HG02973 (cell line): ENCODE data around the gene VPS51.
A peak's percentile ranks its signal among the peaks of the same experiment; 100 is the strongest.

Experiments
- ATAC-seq: cut with Tn5 transposase; IDR thresholded peaks from one replicate; pipeline ENCODE4 v1.9.1; 2021; ENCODE audit warnings: moderate library complexity; ENCODE audit not compliant: unreplicated experiment

Gene VPS51

DNA sequence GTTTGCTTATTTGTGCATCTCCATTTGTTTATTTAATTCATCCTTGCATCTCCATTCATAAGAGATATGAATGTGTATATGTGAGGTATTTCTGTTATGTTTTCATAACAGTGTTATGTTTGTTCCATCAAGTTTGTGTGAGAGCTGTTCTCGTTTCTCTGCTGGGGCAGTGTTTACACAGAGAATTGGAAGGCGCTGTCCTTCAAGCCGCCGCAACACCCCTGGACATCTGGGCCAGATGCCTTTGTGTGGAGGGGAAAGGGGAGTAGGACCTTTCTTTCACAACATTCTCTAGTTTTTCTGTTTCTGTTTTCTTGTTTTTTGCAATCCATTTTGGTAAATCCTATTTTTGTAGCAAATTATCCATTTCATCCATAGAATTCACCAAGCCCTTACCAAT, 8.6 kb downstream of the VPS51 start:
- ATAC-seq: no peak

DNA sequence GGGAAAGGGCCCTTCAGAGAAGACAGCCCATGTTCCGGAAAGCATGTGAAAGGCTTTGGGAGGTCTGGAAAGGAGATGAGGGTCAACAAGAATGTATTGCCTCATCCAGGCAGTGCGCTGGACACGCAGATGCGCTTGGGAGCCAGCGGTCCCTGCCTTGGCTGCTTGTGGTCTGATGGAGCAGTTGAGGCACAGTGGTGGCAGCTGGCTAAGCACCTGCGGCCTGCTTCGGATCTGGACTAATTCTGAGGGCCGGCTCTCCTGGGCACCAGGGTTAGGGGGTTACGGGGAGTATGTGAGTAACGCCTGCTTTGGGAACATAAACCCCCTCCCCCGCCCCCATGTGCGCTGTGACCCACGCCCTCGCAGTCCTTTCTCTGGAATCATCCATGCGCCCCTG, 11.1 kb downstream of the VPS51 start:
- no peak for ATAC-seq

DNA sequence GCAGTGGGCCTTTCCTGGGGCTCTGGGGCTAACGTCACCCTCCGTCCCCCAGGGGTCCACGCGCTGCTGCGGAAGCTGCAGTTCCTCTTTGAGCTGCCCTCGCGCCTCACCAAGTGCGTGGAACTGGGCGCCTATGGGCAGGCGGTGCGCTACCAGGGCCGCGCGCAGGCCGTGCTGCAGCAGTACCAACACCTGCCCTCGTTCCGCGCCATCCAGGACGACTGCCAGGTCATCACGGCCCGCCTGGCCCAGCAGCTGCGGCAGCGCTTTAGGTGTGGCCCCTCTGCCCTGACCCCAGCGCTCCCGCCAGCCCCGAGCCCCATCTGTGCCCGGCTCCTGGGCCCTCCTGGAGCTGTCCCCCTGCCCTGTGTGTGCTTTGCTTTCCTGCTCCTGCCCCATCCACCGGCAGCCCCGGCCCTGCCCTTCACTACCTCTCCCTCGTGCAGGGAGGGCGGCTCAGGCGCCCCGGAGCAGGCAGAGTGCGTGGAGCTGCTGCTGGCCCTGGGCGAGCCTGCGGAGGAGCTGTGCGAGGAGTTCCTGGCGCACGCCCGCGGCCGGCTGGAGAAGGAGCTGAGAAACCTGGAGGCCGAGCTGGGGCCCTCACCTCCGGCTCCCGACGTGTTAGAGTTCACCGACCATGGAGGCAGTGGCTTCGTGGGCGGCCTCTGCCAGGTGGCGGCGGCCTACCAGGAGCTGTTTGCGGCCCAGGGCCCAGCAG, 11.9 kb downstream of the VPS51 start:
- ATAC-seq: no peak

DNA sequence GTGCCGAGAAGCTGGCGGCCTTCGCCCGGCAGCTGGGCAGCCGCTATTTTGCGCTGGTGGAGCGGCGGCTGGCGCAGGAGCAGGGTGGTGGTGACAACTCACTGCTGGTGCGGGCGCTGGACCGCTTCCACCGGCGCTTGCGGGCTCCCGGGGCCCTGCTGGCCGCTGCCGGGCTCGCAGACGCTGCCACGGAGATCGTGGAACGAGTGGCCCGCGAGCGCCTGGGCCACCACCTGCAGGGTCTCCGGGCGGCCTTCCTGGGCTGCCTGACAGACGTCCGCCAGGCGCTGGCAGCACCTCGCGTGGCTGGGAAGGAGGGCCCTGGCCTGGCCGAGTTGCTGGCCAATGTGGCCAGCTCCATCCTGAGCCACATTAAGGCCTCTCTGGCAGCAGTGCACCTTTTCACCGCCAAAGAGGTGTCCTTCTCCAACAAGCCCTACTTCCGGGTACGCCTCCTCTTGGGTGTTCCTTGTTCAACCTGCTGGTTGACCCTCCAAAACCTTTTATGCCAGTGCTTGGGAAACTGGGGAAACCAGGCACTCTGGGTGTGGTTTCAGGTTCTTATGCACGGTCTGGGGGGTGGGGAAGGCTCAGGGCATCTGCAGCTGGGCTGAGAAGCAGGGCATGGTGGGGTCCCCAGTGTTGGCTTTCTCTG, 12.6 kb downstream of the VPS51 start:
- no peak for ATAC-seq

DNA sequence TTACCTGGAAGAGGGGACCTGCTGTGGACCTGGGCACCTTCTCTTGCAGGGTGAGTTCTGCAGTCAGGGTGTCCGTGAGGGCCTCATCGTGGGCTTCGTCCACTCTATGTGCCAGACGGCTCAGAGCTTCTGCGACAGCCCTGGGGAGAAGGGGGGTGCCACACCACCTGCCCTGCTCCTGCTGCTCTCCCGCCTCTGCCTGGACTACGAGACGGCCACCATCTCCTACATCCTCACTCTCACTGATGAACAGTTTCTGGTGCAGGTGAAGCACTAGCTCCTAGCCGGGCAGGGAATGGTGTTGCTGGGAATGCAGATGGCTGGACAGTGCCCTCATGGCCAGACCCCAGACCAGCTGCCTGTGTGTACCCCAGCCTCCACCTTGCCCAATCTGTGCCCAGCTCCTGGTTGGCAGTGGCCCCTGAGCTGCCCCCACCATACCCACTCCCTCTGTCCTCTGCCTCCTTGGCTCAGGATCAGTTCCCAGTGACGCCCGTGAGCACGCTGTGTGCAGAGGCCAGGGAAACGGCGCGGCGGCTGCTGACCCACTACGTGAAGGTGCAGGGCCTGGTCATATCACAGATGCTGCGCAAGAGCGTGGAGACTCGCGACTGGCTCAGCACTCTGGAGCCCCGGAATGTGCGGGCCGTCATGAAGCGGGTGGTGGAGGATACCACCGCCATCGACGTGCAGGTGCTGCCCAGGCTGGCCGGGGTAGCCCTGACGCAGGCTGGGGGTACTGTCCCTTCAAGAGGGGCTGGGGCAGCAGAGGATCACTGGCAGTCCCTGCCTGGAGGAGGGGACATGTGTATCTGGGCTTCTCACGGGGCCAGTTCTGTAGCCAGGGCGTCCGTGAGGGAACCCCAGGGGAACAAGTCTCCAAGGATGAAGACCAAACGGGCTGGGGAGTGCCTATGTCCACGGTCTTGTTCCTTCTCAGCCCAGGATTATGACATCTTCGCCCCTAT, 13.5 kb downstream of the VPS51 start:
- no peak for ATAC-seq

DNA sequence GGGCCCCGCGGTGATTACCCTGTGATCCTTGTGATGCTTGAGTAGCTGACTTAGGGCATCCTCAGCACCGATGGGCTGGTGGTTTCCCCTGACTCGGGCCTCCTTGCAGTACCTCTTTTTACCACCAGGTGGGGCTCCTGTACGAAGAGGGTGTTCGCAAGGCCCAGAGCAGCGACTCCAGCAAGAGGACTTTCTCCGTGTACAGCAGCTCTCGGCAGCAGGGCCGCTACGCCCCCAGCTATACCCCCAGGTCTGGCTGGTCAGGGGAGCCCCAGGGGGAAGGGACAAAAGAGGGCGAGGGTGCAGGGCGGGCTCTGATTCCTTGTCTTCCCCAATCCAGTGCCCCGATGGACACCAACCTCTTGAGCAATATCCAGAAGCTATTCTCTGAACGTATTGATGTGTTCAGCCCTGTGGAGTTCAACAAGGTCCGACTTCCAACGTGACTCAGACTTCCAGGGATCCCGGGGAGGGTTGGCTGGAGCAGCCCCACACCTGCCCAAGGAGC, 14.4 kb downstream of the VPS51 start:
- ATAC-seq: no peak

DNA sequence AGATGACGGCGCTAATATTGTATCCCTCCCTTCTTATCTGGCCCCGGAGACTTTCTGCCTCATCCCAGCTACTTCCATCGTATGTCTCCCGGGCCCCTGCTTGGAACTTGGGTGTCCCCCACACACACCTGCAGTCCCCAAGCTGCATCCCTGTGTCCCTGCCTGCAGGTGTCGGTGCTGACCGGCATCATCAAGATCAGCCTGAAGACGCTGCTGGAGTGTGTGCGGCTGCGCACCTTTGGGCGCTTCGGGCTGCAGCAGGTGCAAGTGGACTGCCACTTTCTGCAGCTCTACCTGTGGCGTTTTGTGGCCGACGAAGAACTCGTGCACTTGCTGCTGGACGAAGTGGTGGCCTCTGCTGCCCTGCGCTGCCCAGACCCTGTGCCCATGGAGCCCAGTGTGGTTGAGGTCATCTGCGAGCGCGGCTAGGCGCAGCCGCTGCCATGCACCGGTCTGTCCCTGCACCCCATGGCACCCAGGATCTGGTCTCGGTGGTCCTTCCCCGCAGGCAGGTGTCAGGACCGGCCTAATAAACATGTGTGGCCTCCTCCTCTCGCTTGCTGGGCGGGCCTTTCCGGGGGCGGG, 15.2 kb downstream of the VPS51 start:
- no peak for ATAC-seq

DNA sequence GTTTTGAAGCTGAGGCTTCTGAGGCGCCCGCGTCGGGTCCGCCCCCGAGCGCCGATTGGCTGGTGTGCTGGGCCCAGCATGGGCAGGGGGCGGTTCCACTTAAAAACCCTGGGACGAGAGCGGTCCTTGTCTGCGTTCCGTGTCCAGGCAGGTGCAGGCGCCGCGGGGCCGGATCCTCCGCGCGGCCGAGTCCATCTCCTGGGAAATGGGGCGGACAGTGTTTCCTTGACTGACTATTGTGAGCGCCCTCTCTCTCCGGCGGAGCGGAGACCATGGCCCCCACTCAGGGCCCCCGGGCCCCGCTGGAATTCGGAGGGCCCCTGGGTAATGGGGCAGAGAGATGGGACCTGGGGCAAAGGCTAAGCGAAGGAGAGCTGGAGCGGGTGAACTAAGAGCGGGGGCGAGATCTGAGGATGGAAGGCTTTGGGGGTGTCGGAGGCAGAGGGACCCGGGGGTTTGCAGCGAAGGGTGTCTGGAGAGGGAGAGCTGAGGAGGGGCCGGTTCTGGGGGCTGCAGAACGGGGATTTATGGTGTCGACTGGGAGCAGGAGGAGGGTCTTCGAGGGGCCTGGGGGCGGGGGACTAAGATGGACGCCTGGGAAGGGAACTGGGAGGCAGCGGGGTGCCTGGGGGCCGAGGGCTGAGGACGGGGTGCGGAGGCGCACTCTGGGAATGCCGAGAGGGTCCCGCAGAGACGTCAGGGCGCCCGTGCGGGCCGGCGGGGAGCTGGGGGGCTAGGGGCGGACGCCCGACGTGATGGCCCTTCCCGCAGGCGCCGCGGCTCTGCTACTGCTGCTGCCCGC, 15.9 kb downstream of the VPS51 start, which contains the start of gene TM7SF2:
TSS of gene TM7SF2 (plus strand) at position 129 of the 802 bp plus-strand sequence. CDS start at position 273, 144 bp downstream.
- ATAC-seq: peak; percentile 36

DNA sequence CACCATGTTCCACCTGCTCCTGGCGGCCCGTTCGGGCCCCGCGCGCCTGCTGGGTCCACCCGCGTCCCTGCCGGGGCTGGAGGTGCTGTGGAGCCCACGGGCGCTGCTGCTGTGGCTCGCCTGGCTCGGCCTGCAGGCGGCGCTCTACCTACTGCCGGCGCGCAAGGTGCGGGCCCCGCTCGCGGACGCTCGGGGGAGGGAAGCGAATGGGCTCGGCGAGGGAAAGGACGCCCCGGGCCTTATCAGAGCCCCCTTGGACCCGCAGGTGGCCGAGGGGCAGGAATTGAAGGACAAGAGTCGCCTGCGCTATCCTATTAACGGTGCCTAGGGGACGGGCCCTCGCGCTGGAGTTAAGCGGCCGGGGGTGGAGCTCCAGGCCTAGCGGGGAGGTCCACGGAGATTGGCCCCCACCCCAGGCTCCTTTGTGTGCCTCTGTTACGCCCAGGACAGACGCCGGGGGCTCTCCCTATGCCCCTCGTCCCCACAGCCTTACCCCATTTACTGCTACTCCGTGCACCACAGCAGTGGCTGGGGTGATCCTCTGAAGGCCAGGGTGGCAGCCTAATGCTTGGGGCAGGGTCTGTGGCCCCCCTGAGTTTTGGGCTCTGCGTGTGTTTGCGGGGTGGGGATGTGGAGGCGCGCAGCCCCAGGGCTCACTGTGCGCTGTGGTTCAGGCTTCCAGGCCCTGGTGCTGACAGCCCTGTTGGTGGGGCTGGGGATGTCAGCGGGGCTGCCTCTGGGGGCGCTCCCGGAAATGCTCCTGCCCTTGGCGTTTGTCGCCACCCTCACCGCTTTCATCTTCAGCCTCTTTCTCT, 16.7 kb downstream of the VPS51 start:
- no peak for ATAC-seq

DNA sequence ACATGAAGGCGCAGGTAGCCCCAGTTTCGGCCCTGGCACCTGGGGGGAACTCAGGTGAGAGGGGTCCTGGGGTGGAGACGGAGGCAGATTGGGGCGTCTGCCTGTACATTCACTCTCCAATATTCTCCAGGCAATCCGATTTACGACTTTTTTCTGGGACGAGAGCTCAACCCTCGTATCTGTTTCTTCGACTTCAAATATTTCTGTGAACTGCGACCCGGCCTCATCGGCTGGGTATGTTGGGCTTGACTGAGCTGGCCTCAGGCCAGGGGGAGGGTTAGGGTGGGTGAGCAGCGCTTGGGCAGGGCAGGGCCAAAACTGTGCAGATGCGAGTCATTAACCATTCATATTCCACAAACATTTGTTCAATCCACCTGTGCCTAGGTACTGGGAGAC, 17.3 kb downstream of the VPS51 start:
- no peak for ATAC-seq

DNA sequence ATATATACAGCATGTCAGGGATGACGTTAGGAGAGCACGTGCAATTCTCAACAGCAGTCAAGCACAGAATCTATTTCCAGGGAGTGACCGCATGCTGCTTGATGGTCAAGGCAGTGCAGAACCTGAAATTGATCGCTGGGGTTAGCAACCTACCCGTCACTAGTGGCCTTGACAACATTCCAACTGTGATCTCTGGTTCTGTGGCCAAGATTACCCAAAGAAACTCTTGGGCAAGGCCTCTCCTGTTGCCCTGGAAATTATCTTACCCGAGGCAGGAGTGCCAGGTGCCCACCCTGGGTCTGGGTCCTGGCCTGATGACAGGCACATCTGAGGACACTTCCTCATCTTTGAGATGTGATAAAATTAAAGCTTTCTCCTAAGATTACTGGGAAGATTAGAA, 17.8 kb downstream of the VPS51 start:
- ATAC-seq: no peak

DNA sequence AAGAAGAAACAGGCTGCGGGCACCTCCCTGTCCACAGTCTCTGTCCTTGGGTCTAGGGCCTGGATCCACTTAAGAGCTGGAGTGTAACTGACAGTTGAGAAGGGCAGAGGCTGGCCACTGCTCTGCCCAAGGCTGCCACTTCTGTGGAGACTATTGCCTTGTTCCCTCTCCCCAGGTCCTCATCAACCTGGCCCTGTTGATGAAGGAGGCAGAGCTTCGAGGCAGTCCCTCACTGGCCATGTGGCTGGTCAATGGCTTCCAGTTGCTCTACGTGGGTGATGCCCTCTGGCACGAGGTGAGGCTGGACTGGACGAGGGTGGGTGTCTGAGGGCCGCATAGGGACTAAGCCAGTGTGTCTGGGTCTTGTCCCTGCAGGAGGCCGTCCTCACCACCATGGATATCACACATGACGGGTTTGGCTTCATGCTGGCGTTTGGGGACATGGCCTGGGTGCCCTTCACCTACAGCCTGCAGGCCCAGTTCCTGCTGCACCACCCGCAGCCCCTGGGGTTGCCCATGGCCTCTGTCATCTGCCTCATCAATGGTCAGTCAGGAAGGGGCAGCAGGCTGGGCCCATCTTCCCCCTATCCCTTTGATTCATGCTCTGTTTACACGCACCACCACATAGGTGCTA, 18.6 kb downstream of the VPS51 start:
- no peak for ATAC-seq

DNA sequence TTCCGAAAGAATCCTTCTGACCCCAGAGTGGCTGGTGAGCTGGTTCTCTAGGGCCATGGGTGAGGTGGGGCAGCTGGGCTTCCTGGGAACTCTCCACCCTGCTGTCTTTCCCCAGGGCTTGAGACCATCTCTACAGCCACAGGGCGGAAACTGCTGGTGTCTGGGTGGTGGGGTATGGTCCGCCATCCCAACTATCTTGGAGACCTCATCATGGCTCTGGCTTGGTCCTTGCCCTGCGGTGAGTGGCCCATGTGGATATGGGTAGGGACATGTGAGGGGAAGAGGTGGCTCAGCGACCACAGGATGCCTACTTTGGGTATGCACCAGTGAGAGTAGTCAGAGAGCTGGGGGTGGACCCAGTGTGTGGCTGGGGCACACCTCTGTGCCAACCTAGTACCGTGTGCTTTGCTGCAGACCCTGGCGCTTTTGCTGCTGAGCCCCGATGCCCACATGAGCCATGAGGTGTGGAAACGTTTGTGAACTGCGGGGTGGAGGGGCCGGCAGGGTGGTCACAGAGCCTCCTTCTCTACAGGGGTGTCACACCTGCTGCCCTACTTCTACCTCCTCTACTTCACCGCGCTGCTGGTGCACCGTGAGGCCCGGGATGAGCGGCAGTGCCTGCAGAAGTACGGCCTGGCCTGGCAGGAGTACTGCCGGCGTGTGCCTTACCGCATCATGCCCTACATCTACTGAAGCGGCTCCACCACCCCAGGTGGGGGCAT, 19.5 kb downstream of the VPS51 start:
- ATAC-seq: no peak

DNA sequence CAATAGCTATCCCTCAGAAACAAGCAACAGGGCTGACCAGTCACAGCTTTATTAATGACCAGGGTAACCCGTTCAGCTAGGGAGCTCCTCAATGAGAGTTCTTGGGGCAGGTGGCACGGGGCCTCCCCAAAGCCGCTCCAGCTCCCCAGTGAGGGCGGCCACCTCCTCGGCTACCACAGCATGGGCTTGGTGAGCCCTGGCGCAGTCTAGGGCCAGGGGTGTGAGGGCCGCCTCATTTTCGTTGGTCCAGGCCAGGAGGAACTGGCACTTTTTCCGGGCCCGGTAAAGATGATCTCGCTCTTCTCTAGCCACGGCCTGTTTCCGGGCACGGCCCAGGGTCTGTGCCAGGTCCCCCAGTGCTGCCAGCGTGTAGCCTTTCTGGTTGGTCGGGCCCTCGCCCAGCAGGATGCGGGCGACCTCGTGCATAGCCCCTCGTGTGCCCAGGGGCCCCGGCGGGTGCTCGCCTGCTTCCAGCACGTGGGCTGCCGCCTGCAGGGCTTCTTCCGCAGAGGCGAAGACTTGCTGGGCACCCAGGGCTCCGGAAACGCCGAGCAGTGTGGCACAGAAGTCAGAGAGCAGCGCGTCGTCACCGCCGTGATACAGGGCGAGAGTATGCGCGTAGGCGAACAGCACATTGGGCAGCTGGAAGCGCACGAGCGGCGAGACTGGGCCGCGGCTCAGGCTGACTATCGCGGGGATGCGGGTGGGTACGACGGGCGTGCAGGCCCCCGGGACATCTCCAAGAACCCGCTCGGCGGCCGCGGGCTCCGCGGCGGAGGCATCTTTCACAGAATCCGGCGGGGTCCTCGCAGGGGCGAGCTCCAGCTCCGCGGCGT, 20.6 kb downstream of the VPS51 start:
- no peak for ATAC-seq

DNA sequence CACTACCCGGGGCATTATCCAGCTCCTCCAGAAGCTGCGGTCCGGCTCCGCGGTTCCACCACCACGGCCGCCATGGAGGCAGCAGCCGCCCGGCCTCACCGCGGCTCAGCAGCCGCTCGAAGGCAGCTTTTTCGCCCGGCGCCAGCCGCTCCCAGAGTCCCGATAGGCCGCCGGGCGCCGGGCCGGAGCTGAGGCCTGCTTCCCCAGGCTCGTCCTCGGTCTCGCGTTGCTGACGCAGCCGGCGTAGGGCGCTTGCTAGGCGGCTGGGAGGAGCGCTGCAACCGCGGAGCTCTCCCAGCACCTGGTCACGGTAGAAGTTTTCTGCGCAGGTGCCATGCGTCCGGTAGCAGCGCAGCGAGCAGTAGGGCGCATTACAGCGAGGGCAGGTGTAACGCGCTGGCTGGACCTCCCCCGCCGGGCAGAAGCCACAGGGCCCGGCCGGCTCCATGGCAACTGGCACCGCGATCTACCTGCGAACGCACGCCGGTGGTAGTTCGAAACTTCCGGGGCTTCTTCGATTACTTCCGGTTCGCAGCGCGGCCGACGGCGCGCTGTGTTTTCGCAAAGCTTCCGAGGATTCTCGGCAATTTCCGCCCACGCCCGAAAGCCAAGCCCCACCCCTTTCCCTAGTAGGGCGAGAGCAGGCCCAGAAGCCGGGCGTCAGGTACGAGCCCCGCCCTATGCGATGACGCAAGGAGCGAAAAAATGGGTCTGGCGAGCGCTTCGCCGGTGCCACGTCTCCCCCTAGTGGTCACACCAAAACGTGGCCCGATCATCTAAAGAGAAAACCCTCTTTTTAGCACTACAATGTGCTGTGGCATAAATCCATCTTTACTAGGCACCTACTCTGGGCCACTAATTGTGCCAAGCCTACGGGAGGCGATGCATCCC, 21.4 kb downstream of the VPS51 start, which contains the start of gene ZNHIT2:
TSS of gene ZNHIT2 (minus strand) at position 496 of the 891 bp plus-strand sequence. CDS start at position 448, 48 bp downstream.
- ATAC-seq: peak; percentile 48
